Measurements from ENCODE around the gene NGEF.

- TF ChIP-seq POLR2A (IDR thresholded peaks at IDR 0.05; ENCODE audit: low read length) (no peak), GATA1 (IDR thresholded peaks at IDR 0.05; ENCODE audit: low read depth, low read length) (no peak)
These were observed 6.4 kb downstream of the NGEF start for GRCh38 chr2:233006648-233007047.

Data from erythroblast (primary cell).